ENCODE data around the gene HAPLN3. TPM values are rescaled to one million over a fixed set of nuclear protein-coding genes. Genes with fewer than 3 reads are reported as not detected.

Gene HAPLN3
- polyA plus RNA-seq, 1 experiment: 25.5 TPM

GRCh38 chr15:88901508-88902220, 6.3 kb upstream of the HAPLN3 start:
- no peak for DNase-seq (ENCODE audit: low read depth)
- ChIA-PET CTCF (interaction anchor here (1.1 to 4.4 kb wide), 3 partner anchors 23 to 118 kb away, joined by 3 to 63 read pairs (median 6); no protein-coding TSS in a partner anchor), POLR2A (no interaction called here)
- Histone ChIP-seq H3K27me3 (ENCODE audit: control insufficient read depth, insufficient read depth, low read length) (no peaks in the 10 kb centered on the region), H3K4me3 (ENCODE audit: low read depth, low read length) (no peak overlapping the region), H3K36me3 (ENCODE audit: control insufficient read depth, insufficient read depth, low read length) (peaks cover 47% of the 10 kb centered on the region)
- no peak for TF ChIP-seq CTCF (IDR thresholded peaks at IDR 0.05; ENCODE audit: insufficient read depth, low read depth, low read length)

- no peak for TF ChIP-seq CTCF (IDR thresholded peaks at IDR 0.05; ENCODE audit: insufficient read depth, low read depth, low read length)
- H3K4me3 ChIP-seq (ENCODE audit: low read depth, low read length): no peak overlapping the region
- no peak for DNase-seq (ENCODE audit: low read depth)
- H3K36me3 ChIP-seq (ENCODE audit: control insufficient read depth, insufficient read depth, low read length): peaks cover 47% of the 10 kb centered on the region
- no peaks in the 10 kb centered on the region for H3K27me3 ChIP-seq (ENCODE audit: control insufficient read depth, insufficient read depth, low read length)
- POLR2A ChIA-PET: no interaction called here
- CTCF ChIA-PET: interaction anchor here (0.8 to 1.8 kb wide), 5 partner anchors 10 to 243 kb away, joined by 3 to 6 read pairs (median 3); no protein-coding TSS in a partner anchor
These were observed 5.7 kb upstream of the HAPLN3 start for GRCh38 chr15:88900982-88901418.

GRCh38 chr15:88900309-88900981, 5.1 kb upstream of the HAPLN3 start:
- TF ChIP-seq CTCF (IDR thresholded peaks at IDR 0.05; ENCODE audit: insufficient read depth, low read depth, low read length): no peak
- H3K36me3 ChIP-seq (ENCODE audit: control insufficient read depth, insufficient read depth, low read length): peaks cover 42% of the 10 kb centered on the region
- DNase-seq (ENCODE audit: low read depth): no peak
- no peak overlapping the region for H3K4me3 ChIP-seq (ENCODE audit: low read depth, low read length)
- ChIA-PET CTCF (interaction anchor here (0.6 to 1.2 kb wide), 4 partner anchors 10 to 243 kb away, joined by 3 read pairs; no protein-coding TSS in a partner anchor), POLR2A (interaction anchor here (0.6 kb wide), 1 partner anchor 89 kb away, joined by 7 read pairs; no protein-coding TSS in a partner anchor)
- no peaks in the 10 kb centered on the region for H3K27me3 ChIP-seq (ENCODE audit: control insufficient read depth, insufficient read depth, low read length)

GRCh38 chr15:88899251-88899650, 3.9 kb upstream of the HAPLN3 start:
- TF ChIP-seq CTCF (IDR thresholded peaks at IDR 0.05; ENCODE audit: insufficient read depth, low read depth, low read length): no peak
- CTCF ChIA-PET: no interaction called here

GRCh38 chr15:88898736-88899135, 3.4 kb upstream of the HAPLN3 start:
- ChIA-PET POLR2A (no interaction called here), CTCF (interaction anchor here (1.1 to 1.6 kb wide), 5 partner anchors 16 to 421 kb away, joined by 3 to 5 read pairs (median 4); no protein-coding TSS in a partner anchor)
- no peaks in the 10 kb centered on the region for H3K27me3 ChIP-seq (ENCODE audit: control insufficient read depth, insufficient read depth, low read length)
- H3K36me3 ChIP-seq (ENCODE audit: control insufficient read depth, insufficient read depth, low read length): peaks cover 37% of the 10 kb centered on the region
- no peak overlapping the region for H3K4me3 ChIP-seq (ENCODE audit: low read depth, low read length)
- DNase-seq (ENCODE audit: low read depth): no peak
- no peak for TF ChIP-seq CTCF (IDR thresholded peaks at IDR 0.05; ENCODE audit: insufficient read depth, low read depth, low read length)

More at GRCh38 chr15:88899251-88899650, 3.9 kb upstream of the HAPLN3 start:
- Histone ChIP-seq H3K36me3 (ENCODE audit: control insufficient read depth, insufficient read depth, low read length) (peaks cover 39% of the 10 kb centered on the region), H3K4me3 (ENCODE audit: low read depth, low read length) (no peak overlapping the region), H3K27me3 (ENCODE audit: control insufficient read depth, insufficient read depth, low read length) (no peaks in the 10 kb centered on the region)
- POLR2A ChIA-PET: no interaction called here
- no peak for DNase-seq (ENCODE audit: low read depth)
